H7 (cell line): ENCODE data around the gene ZFP36. TPM values are rescaled to one million over a fixed set of nuclear protein-coding genes. Genes with fewer than 3 reads are reported as not detected.

ENCODE experiments used
- DNase-seq: peaks from one replicate; pipeline ENCODE4 v3.0.0; 2012
- H3K27me3 ChIP-seq: 2 replicates; pipeline ENCODE4 v1.6.0; 2011; ENCODE audit warnings: mild to moderate bottlenecking, low read length; ENCODE audit not compliant: control insufficient read depth, insufficient read depth
- H3K36me3 ChIP-seq: replicated peaks from 2 replicates; pipeline ENCODE4 v1.5.1; 2011; ENCODE audit warnings: low read length; ENCODE audit not compliant: control insufficient read depth, insufficient read depth
- H3K4me3 ChIP-seq: 2 replicates; pipeline ENCODE4 v1.5.1; 2011; ENCODE audit warnings: low read depth, mild to moderate bottlenecking, control low read depth, low read length, moderate library complexity; ENCODE audit not compliant: insufficient read depth
- total RNA-seq: library from RNA; depleted of rRNA; stranded (reverse); fragments of >200 nt; shearing (Covaris generic); gene quantifications from 2 replicates; pipeline ENCODE4 v1.2.3, GENCODE V29; 2014

ZFP36 gene
- total RNA-seq, 1 experiment from 2014 or later: 2.2 TPM

GRCh38 chr19:39407660-39408391 is 1.2 kb downstream of the ZFP36 start:
- Histone ChIP-seq H3K36me3 (peaks cover 3% of the 10 kb centered on the region; the same call in 1 of the 2 replicates), H3K4me3 (peak overlapping the region; percentile 94), H3K27me3 (no peaks in the 10 kb centered on the region)
- DNase-seq: peak; percentile 69

DNA sequence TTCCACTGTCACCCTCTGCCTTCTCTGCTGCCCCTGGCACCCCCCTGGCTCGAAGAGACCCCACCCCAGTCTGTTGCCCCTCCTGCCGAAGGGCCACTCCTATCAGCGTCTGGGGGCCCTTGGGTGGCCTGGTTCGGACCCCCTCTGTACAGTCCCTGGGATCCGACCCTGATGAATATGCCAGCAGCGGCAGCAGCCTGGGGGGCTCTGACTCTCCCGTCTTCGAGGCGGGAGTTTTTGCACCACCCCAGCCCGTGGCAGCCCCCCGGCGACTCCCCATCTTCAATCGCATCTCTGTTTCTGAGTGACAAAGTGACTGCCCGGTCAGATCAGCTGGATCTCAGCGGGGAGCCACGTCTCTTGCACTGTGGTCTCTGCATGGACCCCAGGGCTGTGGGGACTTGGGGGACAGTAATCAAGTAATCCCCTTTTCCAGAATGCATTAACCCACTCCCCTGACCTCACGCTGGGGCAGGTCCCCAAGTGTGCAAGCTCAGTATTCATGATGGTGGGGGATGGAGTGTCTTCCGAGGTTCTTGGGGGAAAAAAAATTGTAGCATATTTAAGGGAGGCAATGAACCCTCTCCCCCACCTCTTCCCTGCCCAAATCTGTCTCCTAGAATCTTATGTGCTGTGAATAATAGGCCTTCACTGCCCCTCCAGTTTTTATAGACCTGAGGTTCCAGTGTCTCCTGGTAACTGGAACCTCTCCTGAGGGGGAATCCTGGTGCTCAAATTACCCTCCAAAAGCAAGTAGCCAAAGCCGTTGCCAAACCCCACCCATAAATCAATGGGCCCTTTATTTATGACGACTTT is 2.0 kb downstream of the ZFP36 start:
- H3K4me3 ChIP-seq: no peak overlapping the region
- no peak for DNase-seq
- no peaks in the 10 kb centered on the region for H3K27me3 ChIP-seq
- H3K36me3 ChIP-seq: peaks cover 3% of the 10 kb centered on the region; the same call in 1 of the 2 replicates

DNA sequence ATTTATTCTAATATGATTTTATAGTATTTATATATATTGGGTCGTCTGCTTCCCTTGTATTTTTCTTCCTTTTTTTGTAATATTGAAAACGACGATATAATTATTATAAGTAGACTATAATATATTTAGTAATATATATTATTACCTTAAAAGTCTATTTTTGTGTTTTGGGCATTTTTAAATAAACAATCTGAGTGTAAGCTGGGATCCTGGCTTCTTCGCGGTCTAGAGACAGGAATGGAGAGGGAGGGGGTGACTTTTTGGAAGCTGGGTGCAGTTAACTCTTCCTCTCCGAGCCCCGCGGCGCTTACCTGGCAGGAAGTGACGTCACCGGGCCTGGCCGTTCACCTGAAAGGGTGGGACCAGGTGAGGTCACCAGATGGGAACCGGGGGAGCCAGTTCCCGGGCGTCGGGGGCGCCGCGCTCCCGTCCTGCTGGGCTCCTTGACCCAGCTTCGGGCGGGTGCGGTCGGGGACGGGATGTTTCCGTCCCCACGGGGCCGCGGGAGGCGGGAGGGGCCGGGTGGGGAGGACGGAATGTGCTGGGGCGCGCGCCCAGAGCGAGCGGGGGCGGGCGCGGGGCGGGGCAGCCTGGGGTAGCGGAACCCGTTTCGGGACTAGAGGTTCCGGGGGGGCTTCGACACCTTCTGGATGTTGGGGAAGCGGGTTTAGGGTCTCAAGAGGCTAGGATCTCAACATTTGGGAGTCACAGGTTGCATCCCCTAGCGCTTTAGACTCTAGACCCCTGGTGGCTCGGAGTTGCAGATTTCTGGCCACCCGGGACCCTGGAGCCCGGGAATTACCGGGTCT is 2.8 kb downstream of the ZFP36 start:
- Histone ChIP-seq H3K36me3 (peaks cover 3% of the 10 kb centered on the region; the same call in 1 of the 2 replicates), H3K27me3 (no peaks in the 10 kb centered on the region), H3K4me3 (peak overlapping the region; percentile 84)
- peak; percentile 96 for DNase-seq

DNA sequence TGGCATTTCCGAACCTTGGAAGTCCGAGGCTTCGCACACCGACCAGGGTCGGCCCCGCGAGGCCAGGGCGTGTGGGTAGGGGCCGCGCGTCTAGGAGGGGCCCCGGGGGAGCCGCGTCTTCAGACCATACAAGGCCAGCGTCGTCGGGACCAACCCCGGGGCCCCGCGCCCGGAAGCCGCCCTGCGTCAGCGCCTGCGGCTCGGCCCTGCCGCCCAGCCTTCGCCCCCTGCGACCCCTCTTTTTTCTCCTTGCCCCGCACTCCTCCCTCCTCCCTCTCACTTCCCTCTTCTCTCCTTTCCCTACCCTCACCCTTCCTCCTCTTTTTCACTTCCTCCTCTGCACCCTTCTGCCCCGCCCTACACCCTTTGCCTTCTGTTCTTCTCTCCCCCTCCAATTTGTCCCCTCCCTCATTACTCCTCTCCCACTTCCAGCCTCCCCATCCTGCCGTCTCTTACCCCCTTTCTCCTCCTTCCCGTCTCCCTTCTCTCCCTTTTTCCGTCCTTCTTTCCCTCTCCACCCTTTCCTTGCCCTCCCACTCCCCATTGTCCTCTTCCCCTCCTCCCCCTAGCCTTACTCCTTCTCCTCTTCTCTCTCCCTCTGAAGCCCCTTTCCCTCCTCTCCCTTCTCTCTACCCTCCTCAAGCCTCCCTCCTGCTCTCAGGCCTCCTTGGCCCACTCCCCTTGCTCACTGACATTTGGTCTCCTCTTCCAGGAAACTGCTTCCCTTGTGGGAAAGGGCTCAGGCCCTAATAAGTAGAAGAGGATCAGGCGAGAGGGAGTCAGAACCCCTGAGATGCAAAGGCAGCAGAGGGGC is 3.6 kb downstream of the ZFP36 start:
- DNase-seq: peak; percentile 86
- Histone ChIP-seq H3K36me3 (peaks cover 3% of the 10 kb centered on the region; the same call in 1 of the 2 replicates), H3K27me3 (no peaks in the 10 kb centered on the region), H3K4me3 (peak overlapping the region; percentile 84)

GRCh38 chr19:39410831-39411080 is 4.1 kb downstream of the ZFP36 start:
- Histone ChIP-seq H3K27me3 (no peaks in the 10 kb centered on the region), H3K4me3 (peak overlapping the region; percentile 84), H3K36me3 (peaks cover 5% of the 10 kb centered on the region)
- DNase-seq: no peak

DNA sequence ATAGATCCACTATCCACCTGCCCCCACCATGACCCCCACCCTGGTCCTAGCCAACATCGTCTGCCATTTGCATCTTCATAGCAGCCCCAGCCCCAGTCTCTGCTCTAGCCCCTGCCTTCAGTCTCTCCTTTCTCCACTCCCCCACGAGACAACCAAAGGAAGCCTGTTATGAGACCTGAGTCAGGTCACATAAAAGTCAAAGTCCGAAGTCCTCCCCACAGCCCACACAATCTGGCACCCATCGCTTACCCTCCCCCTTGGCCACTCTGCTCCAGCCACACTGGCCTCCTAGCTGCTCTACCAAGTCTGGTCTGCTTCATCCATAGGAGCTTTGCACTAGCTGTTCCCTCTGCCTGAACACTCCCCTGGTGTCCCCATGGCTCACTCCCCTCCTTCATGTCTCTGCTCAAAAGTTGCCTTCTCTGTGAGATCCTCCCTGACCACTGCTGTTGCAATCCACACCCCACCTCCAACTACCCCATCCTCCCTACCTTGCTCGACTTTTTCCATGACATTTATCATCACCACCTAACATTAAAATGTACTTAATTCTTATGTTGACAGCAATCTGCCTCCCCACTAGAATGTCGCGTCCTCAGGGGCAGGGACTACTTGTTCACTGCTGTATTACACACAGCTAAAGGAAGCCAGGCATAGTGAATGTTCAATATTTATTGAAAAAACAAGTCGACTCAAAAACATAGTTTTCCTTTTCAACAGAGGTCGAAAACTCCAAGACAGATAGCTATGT is 4.6 kb downstream of the ZFP36 start:
- no peak for DNase-seq
- H3K36me3 ChIP-seq: peaks cover 10% of the 10 kb centered on the region
- H3K4me3 ChIP-seq: no peak overlapping the region
- H3K27me3 ChIP-seq: no peaks in the 10 kb centered on the region

GRCh38 chr19:39411832-39412099 is 5.1 kb downstream of the ZFP36 start:
- Histone ChIP-seq H3K4me3 (peak overlapping the region; percentile 38), H3K36me3 (peaks cover 12% of the 10 kb centered on the region), H3K27me3 (no peaks in the 10 kb centered on the region)
- peak; percentile 84 for DNase-seq

DNA sequence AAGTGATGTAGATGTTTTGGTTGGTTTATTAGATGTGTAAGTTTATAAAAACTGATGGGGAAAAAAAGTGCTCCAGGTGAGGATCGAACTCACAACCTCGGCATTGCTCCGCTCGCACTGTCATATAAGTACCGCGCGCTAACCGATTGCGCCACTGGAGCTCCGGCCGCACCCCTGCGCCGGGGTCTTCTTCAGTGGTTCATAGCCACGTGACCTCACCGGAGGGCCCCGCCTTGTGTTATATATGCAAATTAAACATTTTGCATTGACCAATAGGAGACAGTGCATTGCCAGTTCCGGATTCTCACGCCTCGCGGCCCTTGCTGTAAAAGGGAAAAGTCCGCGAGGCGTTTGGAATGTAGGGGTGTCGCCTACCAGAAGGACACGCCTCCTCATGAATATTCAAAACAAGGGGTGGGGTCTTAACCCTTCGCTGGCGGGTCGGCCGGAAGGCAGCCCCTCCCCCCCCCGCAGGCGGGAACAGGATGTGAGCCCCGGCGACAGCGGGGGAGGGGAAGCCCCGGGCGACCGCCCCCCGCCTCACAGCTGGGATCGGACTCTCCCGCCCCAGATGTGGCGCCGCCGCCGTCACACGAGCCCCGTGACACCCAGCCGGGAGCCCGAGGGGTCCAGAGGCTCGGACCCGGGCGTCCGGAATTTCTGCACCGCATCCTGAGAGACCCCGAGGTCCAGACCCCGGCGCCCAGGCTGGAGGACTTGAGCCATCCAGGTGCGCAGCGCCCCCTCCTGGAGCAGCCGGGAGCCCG is 5.6 kb downstream of the ZFP36 start, which contains the start of gene PLEKHG2:
PLEKHG2 (plus strand) TSS at position 570 of the 767 bp plus-strand sequence. CDS start 1,418 bp downstream, outside the sequence.
- Histone ChIP-seq H3K27me3 (no peaks in the 10 kb centered on the region), H3K4me3 (peak within 1 kb of the TSS; percentile 87), H3K36me3 (peaks cover 14% of the 10 kb centered on the region)
- DNase-seq: peak; percentile 99

DNA sequence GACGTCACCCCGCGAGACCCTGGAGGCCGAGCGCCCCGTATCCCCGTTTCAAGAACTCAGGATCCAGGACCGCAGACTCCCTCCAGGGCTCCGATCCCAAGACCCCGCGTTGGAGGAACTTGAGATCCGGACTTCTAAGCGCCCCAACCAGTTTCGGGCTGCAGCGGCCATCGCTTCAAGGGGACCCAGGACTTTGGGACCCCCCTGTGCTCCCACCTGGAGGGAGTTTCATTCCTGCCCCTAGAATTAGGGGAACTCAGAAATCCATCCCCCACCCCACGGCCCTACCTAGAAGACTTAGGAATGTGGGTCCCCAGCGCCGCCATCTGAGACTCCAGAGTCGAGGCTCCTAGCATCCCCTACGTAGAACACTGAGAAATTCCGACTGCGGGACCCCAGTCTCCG is 6.2 kb downstream of the ZFP36 start:
- peak overlapping the region; percentile 87 for H3K4me3 ChIP-seq
- peaks cover 14% of the 10 kb centered on the region for H3K36me3 ChIP-seq
- no peaks in the 10 kb centered on the region for H3K27me3 ChIP-seq
- DNase-seq: no peak

GRCh38 chr19:39413272-39413910 is 6.7 kb downstream of the ZFP36 start:
- peak; percentile 94 for DNase-seq
- no peaks in the 10 kb centered on the region for H3K27me3 ChIP-seq
- peak overlapping the region; percentile 87 for H3K4me3 ChIP-seq
- H3K36me3 ChIP-seq: peaks cover 12% of the 10 kb centered on the region

DNA sequence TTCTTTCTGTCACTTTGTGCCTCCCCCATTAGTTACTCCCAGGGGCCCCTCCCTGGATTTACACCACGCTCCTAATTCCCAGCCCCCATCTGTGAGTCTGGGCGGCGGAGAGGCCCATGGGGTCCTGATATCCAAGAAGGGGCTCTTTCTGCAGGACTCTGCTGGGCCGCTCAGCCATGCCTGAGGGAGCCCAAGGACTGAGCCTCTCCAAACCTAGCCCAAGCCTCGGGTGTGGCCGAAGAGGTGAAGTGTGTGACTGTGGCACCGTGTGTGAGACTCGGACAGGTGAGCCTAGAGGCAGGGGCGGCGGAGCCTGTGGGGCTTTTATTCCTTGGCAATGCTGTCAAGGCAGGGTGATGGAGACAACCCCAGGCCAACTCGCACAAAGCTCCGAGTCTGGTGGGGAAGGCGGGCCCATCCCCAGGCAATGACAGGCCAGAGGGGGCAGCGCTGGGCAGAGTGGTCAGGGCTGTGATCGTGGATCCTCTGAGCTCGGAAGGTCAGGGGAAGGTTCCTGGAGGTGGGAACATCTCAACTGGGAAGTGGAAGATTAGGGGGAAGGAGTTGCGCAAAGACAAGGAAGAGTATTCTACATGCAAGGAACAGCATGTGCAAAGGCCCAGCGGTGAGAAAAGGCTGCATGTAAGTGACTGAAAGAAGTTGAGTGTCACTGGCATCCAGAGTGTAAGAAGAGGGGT is 7.4 kb downstream of the ZFP36 start:
- Histone ChIP-seq H3K36me3 (peaks cover 18% of the 10 kb centered on the region), H3K27me3 (no peaks in the 10 kb centered on the region)
- peak; percentile 75 for DNase-seq

More for the DNA sequence above, 7.4 kb downstream of the ZFP36 start:
- peak overlapping the region; percentile 87 for H3K4me3 ChIP-seq
